Suprapubic skin (tissue), 3 donors: Measurements from ENCODE around the gene NCBP3.

Experiments
- POLR2AphosphoS5 ChIP-seq, 3 donors: sonication (generic); formaldehyde crosslinking; IDR thresholded peaks; one replicate each; pipeline ENCODE4 v1.6.1; 2017; ENCODE audit warnings: antibody characterized with exemption in 3 of 3
- TF ChIP-seq, protein P1 (sequence below), 2 donors: fragments of 200-600 bp in 1 of 2; fragments of 450-650 bp in 1 of 2; sonication (generic) in 1 of 2; IDR thresholded peaks; one replicate each; pipeline ENCODE4 v1.5.1; 2016 to 2019; ENCODE audit warnings: antibody characterized with exemption in 2 of 2, mild to moderate bottlenecking in 1 of 2, moderate library complexity in 1 of 2

DNA sequence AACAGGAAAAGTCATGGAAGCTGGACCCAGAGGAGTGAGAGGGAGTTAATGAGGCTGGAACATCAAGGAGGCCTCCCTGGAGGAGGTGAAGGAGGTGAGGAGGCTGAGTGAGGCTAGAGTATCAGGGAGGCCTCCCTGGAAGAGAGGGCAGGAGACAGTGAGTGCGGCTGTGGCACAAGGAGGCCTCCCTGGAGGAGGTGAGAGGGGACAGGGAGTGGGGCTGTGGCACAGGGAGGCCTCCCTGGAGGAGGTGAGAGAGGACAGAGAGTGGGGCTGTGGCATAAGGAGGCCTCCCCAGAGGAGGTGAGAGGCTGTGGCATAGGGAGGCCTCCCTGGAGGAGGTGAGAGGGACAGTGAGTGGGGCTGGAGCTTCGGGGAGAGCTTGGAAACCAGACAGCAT, 41.3 kb upstream of the NCBP3 start:
- TF ChIP-seq POLR2AphosphoS5 (IDR thresholded peaks at IDR 0.05) = no peak
- TF ChIP-seq, protein P1, sequence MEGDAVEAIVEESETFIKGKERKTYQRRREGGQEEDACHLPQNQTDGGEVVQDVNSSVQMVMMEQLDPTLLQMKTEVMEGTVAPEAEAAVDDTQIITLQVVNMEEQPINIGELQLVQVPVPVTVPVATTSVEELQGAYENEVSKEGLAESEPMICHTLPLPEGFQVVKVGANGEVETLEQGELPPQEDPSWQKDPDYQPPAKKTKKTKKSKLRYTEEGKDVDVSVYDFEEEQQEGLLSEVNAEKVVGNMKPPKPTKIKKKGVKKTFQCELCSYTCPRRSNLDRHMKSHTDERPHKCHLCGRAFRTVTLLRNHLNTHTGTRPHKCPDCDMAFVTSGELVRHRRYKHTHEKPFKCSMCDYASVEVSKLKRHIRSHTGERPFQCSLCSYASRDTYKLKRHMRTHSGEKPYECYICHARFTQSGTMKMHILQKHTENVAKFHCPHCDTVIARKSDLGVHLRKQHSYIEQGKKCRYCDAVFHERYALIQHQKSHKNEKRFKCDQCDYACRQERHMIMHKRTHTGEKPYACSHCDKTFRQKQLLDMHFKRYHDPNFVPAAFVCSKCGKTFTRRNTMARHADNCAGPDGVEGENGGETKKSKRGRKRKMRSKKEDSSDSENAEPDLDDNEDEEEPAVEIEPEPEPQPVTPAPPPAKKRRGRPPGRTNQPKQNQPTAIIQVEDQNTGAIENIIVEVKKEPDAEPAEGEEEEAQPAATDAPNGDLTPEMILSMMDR (IDR thresholded peaks at IDR 0.05) = no peak
